T-helper 1 cell (primary cell): ENCODE data around the gene NBL1.

Experiments
- DNase-seq, 5 donors: peaks; one replicate each; pipeline ENCODE4 v3.0.0-alpha.2; 2012 to 2020
- total RNA-seq, 4 donors: gene quantifications; one replicate each; lab custom pipeline; 2026; lab: John Stamatoyannopoulos, UW

The NBL1 gene
- 6.8 to 36.2 (median 19.1) reads per million in 4 donors for total RNA-seq

GRCh38 chr1:19643602-19644394 is at the start of gene NBL1:
NBL1 (plus strand) TSS chr1:19644311; CDS start chr1:19655031, 10,720 bp downstream.
- peak; percentile 43 to 76 (median 59) for DNase-seq

- no peak for DNase-seq
These were observed 47.9 kb upstream of the NBL1 start for GRCh38 chr1:19596065-19596713.

- peak; percentile 97 to 98 (median 97) for DNase-seq
These were observed 47.2 kb upstream of the NBL1 start for GRCh38 chr1:19596714-19597495.

- peak in 3 of 5 donors; percentile 48 to 70 (median 63) for DNase-seq
These were observed 46.4 kb upstream of the NBL1 start for GRCh38 chr1:19597496-19598309.

GRCh38 chr1:19599810-19600209 is 44.3 kb upstream of the NBL1 start:
- DNase-seq, result no peak

GRCh38 chr1:19602486-19602885 is 41.6 kb upstream of the NBL1 start:
- no peak for DNase-seq

- no peak for DNase-seq
These were observed 38.1 kb upstream of the NBL1 start for GRCh38 chr1:19605967-19606366.

- peak; percentile 24 to 79 (median 53) for DNase-seq
These were observed 37.1 kb upstream of the NBL1 start for GRCh38 chr1:19606817-19607642.

- DNase-seq, result no peak
These were observed 35.9 kb upstream of the NBL1 start for GRCh38 chr1:19608232-19608631.

GRCh38 chr1:19610282-19610981 is 33.7 kb upstream of the NBL1 start:
- no peak for DNase-seq

- DNase-seq, result no peak
These were observed 31.6 kb upstream of the NBL1 start for GRCh38 chr1:19612530-19612929.

- DNase-seq, result no peak
These were observed 30.9 kb upstream of the NBL1 start for GRCh38 chr1:19613171-19613703.

GRCh38 chr1:19615438-19615837 is 28.7 kb upstream of the NBL1 start:
- no peak for DNase-seq

- DNase-seq, result no peak
These were observed 27.6 kb upstream of the NBL1 start for GRCh38 chr1:19616489-19616888.

- no peak for DNase-seq
These were observed 26.7 kb upstream of the NBL1 start for GRCh38 chr1:19617376-19617775.

GRCh38 chr1:19618428-19618827 is 25.7 kb upstream of the NBL1 start:
- no peak for DNase-seq

GRCh38 chr1:19619697-19620384 is 24.3 kb upstream of the NBL1 start:
- no peak for DNase-seq

- no peak for DNase-seq
These were observed 23.3 kb upstream of the NBL1 start for GRCh38 chr1:19620786-19621185.

- no peak for DNase-seq
These were observed 22.7 kb upstream of the NBL1 start for GRCh38 chr1:19621274-19621950.
